Naive thymus-derived CD4-positive, alpha-beta T cell (primary cell): Measurements from ENCODE around the gene GINS2. TPM values are rescaled to one million over a fixed set of nuclear protein-coding genes. Genes with fewer than 3 reads are reported as not detected.

Experiments
- ATAC-seq: fragments of 150-1000 bp; cut with Tn5 transposase; 2 replicates; pipeline ENCODE4 v1.10.0; 2021; ENCODE audit warnings: mild to moderate bottlenecking, moderate library complexity
- CTCF ChIA-PET: fragments of 350-600 bp; sonication (Branson Sonifier 250); formaldehyde crosslinking; loops from one replicate; lab custom pipeline; 2021; ENCODE audit warnings: antibody characterized with exemption; lab: Charles Lee
- POLR2A ChIA-PET: fragments of 350-600 bp; sonication (Branson Sonifier 250); formaldehyde crosslinking; loops from one replicate; lab custom pipeline; 2021; ENCODE audit warnings: antibody characterized with exemption, inconsistent platforms; lab: Charles Lee
- DNase-seq, 9 donors: peaks; one replicate each; pipeline versions ENCODE4 v3.0.0 to v3.0.0-alpha.2; 2020 to 2022; ENCODE audit warnings: mixed read lengths in 1 of 9
- H3K27ac ChIP-seq: one replicate; pipeline ENCODE4 v1.7.0; 2013; ENCODE audit warnings: mild to moderate bottlenecking, low read depth, low read length, moderate library complexity
- H3K27me3 ChIP-seq, 2 donors: one replicate each; pipeline ENCODE4 v1.7.0; 2013; ENCODE audit warnings: low read length in 2 of 2, mild to moderate bottlenecking in 2 of 2, moderate library complexity in 2 of 2; ENCODE audit not compliant: control insufficient read depth in 2 of 2, insufficient read depth in 2 of 2
- H3K36me3 ChIP-seq, 3 experiments: 1 replicate in 2 of 3; 2 replicates in 1 of 3; pipeline ENCODE4 v1.7.0; 2013; ENCODE audit warnings: low read length in 3 of 3, mild to moderate bottlenecking in 3 of 3, moderate library complexity in 1 of 3; ENCODE audit not compliant: insufficient read depth in 3 of 3, control insufficient read depth in 2 of 3
- H3K4me1 ChIP-seq, 2 donors: one replicate each; pipeline ENCODE4 v1.7.0; 2013; ENCODE audit warnings: low read length in 2 of 2, mild to moderate bottlenecking in 2 of 2, moderate library complexity in 1 of 2; ENCODE audit not compliant: control insufficient read depth in 2 of 2, insufficient read depth in 2 of 2
- H3K4me3 ChIP-seq: 2 replicates; pipeline ENCODE4 v1.7.0; 2013; ENCODE audit warnings: mild to moderate bottlenecking, low read length
- H3K9me3 ChIP-seq, 3 experiments: 1 replicate in 2 of 3; 2 replicates in 1 of 3; pipeline ENCODE4 v1.7.0; 2013; ENCODE audit warnings: low read length in 3 of 3; ENCODE audit not compliant: control insufficient read depth in 2 of 3
- H3K27ac Mint-ChIP-seq, 9 donors: one replicate each; pipeline ENCODE4 v1.8.0; 2020 to 2022; ENCODE audit warnings: mixed read lengths in 9 of 9, mild to moderate bottlenecking in 8 of 9, moderate library complexity in 5 of 9, inconsistent platforms in 2 of 9
- H3K27me3 Mint-ChIP-seq, 5 donors: one replicate each; pipeline ENCODE4 v1.8.0; 2021 to 2022; ENCODE audit warnings: mixed read lengths in 5 of 5, mild to moderate bottlenecking in 1 of 5
- H3K36me3 Mint-ChIP-seq, 5 donors: one replicate each; pipeline ENCODE4 v1.8.0; 2020 to 2022; ENCODE audit warnings: mixed read lengths in 5 of 5, mild to moderate bottlenecking in 3 of 5, inconsistent platforms in 1 of 5
- H3K4me1 Mint-ChIP-seq, 7 donors: one replicate each; pipeline ENCODE4 v1.8.0; 2020 to 2022; ENCODE audit warnings: mixed read lengths in 7 of 7, mild to moderate bottlenecking in 3 of 7, inconsistent platforms in 1 of 7
- H3K4me3 Mint-ChIP-seq, 10 donors: one replicate each; pipeline ENCODE4 v1.8.0; 2020 to 2022; ENCODE audit warnings: mild to moderate bottlenecking in 10 of 10, mixed read lengths in 10 of 10, moderate library complexity in 6 of 10, inconsistent platforms in 2 of 10
- H3K9me3 Mint-ChIP-seq, 11 donors: one replicate each; pipeline ENCODE4 v1.8.0; 2020 to 2022; ENCODE audit warnings: mixed read lengths in 11 of 11, mild to moderate bottlenecking in 4 of 11, inconsistent platforms in 1 of 11, moderate library complexity in 1 of 11
- intact Hi-C, 2 donors: fragments of 100-400 bp; cut with micrococcal nuclease; formaldehyde crosslinking; loops; one replicate each; pipeline ENCODE4 v1.15.1; 2023
- polyA plus RNA-seq, 2 donors: library from polyadenylated mRNA; unstranded; fragments of 300-500 nt; fragmentation: Illumina TruSeq; gene quantifications; one replicate each; pipeline ENCODE4 v1.2.3, GENCODE V29; 2021
- total RNA-seq, 6 experiments: library from RNA in 5 of 6; stranded (reverse) in 5 of 6; gene quantifications; 1 replicate in 5 of 6; 2 replicates in 1 of 6; pipeline ENCODE4 v1.2.3 and lab custom pipeline; 2021 to 2026

The GINS2 gene
- total RNA-seq (10 to 100 TPM in 1 of 5 experiments, 1 to 10 TPM in 4; 1.0 to 43.6 (median 1.9) TPM), polyA plus RNA-seq (1 to 10 TPM; 1.3 to 2.1 TPM), total RNA-seq (lab: John Stamatoyannopoulos, UW) (1.3 reads per million, percentile 2 among the genes with 10 or more reads in this experiment)

DNA sequence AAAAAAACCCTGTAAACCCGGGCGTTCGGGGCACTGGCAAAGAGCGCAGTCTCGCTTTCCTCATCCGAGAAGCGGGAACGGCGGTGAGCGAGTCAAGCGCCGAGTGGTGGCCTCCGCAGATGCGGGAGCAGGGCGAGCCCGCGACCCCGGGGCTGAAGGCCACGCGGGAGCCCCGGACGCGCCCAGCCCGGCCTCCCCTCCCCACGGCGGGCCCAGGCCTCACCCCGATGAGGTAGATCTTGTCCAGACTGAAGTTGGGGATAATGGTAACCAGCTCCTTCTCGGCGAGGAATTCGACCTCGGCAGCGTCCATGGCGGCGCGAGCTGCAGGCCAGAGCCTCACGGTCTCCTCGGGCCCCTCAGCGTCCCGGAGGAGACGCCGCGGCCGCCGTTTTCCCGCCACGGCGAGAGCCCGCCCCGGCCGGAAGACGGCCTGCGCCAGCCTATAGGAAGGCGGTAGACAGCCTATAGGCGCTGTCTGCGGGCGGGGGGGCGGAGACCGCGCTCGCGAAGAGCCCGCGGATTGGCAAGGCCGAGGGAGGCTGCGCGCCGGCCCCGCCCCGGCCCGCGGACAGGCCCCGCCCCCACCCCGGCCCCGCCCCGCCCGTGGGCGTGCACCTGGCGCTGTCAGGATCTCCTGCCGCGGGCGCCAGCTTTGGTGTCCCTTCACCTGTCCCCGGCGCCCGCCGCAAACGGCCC is at the start of gene GINS2:
TSS of gene GINS2 (minus strand) at position 369 of the 699 bp plus-strand sequence. CDS start at position 313, 56 bp downstream.
- Mint-ChIP-seq H3K9me3 (no peaks in the 10 kb centered on the region), H3K27me3 (peaks cover 0 to 8% (median 6%) of the 10 kb centered on the region in 5 donors), H3K36me3 (no peaks in the 10 kb centered on the region), H3K4me3 (peak within 1 kb of the TSS; percentile 64 to 85 (median 76)), H3K27ac (peak within 1 kb of the TSS in 3 of 9 donors; percentile 46 to 63 (median 56)), H3K4me1 (peaks cover under 1 to 21% (median 7%) of the 10 kb centered on the region in 7 donors)
- intact Hi-C loops, result loop anchor here (1.0 to 5.0 kb wide), 8 partner anchors 47 to 381 kb away; partner anchors contain the start of genes COX4I1 (in 2 of the 2), EMC8 (in 2 of the 2) and GSE1 (in 1 of the 2)
- no peaks in the 10 kb centered on the region for H3K27me3 ChIP-seq
- ChIA-PET POLR2A (no interaction called here), CTCF (interaction anchor here (1.0 kb wide), 1 partner anchor 115 kb away, joined by 3 read pairs; no protein-coding TSS in a partner anchor)
- H3K4me1 ChIP-seq, result peaks cover 5% of the 10 kb centered on the region in 2 donors
- peak within 1 kb of the TSS; percentile 69 for H3K4me3 ChIP-seq
- DNase-seq (peak; percentile 77 to 90 (median 89)), ATAC-seq (peak; percentile 100)
- H3K9me3 ChIP-seq, result no peaks in the 10 kb centered on the region
- peak within 1 kb of the TSS; percentile 51 for H3K27ac ChIP-seq
- no peaks in the 10 kb centered on the region for H3K36me3 ChIP-seq

DNA sequence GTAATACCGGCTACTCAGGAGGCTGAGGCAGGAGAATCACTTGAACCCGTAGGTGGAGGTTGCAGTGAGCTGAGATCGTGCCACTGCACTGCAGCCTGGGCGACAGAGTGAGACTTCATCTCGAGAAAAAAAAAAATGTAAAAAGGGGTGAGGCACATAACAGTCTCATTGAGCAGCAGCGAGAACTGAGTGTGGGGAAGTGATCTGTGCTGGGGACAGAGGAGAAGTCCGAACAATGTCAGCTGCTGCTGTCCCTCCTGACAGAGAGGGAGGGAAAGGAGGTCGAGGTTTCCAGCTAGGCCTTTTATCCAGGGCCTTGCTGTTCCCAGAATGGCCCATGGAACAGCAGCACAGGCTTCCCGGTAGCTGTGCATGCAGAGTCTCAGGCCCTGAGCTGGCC is 48.2 kb upstream of the GINS2 start:
- no peaks in the 10 kb centered on the region for H3K9me3 Mint-ChIP-seq
- H3K36me3 ChIP-seq, result no peaks in the 10 kb centered on the region
- H3K4me3 Mint-ChIP-seq, result no peak overlapping the region
- no peak overlapping the region for H3K27ac ChIP-seq
- no peaks in the 10 kb centered on the region for H3K27me3 Mint-ChIP-seq
- H3K27me3 ChIP-seq, result no peaks in the 10 kb centered on the region
- ATAC-seq (no peak), DNase-seq (no peak)
- peaks cover 0 to 4% (median 0%) of the 10 kb centered on the region in 5 donors for H3K36me3 Mint-ChIP-seq
- intact Hi-C loops, result no loop called here
- H3K4me1 ChIP-seq, result peaks cover 15 to 27% of the 10 kb centered on the region in 2 donors
- peaks cover 9 to 36% (median 31%) of the 10 kb centered on the region in 7 donors for H3K4me1 Mint-ChIP-seq
- ChIA-PET POLR2A (no interaction called here), CTCF (no interaction called here)
- H3K4me3 ChIP-seq, result no peak overlapping the region
- H3K9me3 ChIP-seq, result no peaks in the 10 kb centered on the region
- peak overlapping the region in 1 of 9 donors; percentile 51 for H3K27ac Mint-ChIP-seq

DNA sequence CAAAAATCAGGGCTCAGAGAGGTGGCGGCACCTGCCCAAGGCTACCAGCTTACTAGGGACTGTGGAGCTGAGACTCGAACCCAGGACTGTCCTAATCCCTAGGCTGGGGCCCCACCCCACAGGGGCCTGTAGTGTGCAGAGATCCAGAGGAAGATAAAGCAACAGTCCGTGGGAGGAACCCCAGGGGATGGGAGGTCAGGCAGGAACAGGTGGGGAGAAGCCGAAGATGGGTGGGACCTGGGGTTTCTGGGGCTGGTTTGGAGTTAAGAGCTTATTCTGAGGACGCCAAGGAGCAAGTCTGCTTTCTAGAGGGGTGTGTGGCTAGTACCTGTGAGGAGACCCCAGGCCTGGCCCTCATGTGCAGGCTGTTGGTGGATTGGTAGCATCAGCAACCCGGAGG is 47.2 kb upstream of the GINS2 start:
- H3K9me3 Mint-ChIP-seq, result no peaks in the 10 kb centered on the region
- ChIA-PET POLR2A (no interaction called here), CTCF (no interaction called here)

GRCh38 chr16:85735225-85735635 is 46.5 kb upstream of the GINS2 start:
- intact Hi-C loops, result loop anchor here in 1 of 2 donors (1.0 to 2.0 kb wide), 3 partner anchors 17 to 64 kb away; partner anchors contain the start of genes COX4I1 and EMC8

More for the DNA sequence above, 47.2 kb upstream of the GINS2 start:
- H3K27ac Mint-ChIP-seq, result peak overlapping the region in 8 of 9 donors; percentile 15 to 92 (median 86)
- peaks cover 0 to 4% (median 0%) of the 10 kb centered on the region in 5 donors for H3K36me3 Mint-ChIP-seq
- Histone ChIP-seq H3K27me3 (no peaks in the 10 kb centered on the region), H3K9me3 (no peaks in the 10 kb centered on the region), H3K4me3 (peak overlapping the region; percentile 61), H3K27ac (no peak overlapping the region), H3K36me3 (no peaks in the 10 kb centered on the region), H3K4me1 (peaks cover 15 to 27% of the 10 kb centered on the region in 2 donors)
- DNase-seq, result no peak
- peaks cover 9 to 38% (median 31%) of the 10 kb centered on the region in 7 donors for H3K4me1 Mint-ChIP-seq
- no peaks in the 10 kb centered on the region for H3K27me3 Mint-ChIP-seq
- H3K4me3 Mint-ChIP-seq, result peak overlapping the region in 9 of 10 donors; percentile 3 to 86 (median 82)
- intact Hi-C loops, result loop anchor here in 1 of 2 donors (1.0 to 2.0 kb wide), 3 partner anchors 18 to 63 kb away; partner anchors contain the start of genes COX4I1 and EMC8
- no peak for ATAC-seq

GRCh38 chr16:85734311-85735017 is 45.7 kb upstream of the GINS2 start:
- DNase-seq (no peak), ATAC-seq (no peak)
- Mint-ChIP-seq H3K4me1 (peaks cover 9 to 47% (median 33%) of the 10 kb centered on the region in 7 donors), H3K4me3 (peak overlapping the region in 9 of 10 donors; percentile 78 to 86 (median 84)), H3K27me3 (no peaks in the 10 kb centered on the region), H3K27ac (peak overlapping the region in 7 of 9 donors; percentile 63 to 92 (median 87)), H3K36me3 (peaks cover 0 to 4% (median 0%) of the 10 kb centered on the region in 5 donors), H3K9me3 (no peaks in the 10 kb centered on the region)
- intact Hi-C loops, result loop anchor here in 1 of 2 donors (1.0 to 2.0 kb wide), 3 partner anchors 16 to 64 kb away; partner anchors contain the start of genes COX4I1 and EMC8
- CTCF ChIA-PET, result no interaction called here
- H3K9me3 ChIP-seq, result no peaks in the 10 kb centered on the region
- H3K4me3 ChIP-seq, result peak overlapping the region; percentile 61
- no peaks in the 10 kb centered on the region for H3K36me3 ChIP-seq
- peak overlapping the region; percentile 58 for H3K27ac ChIP-seq
- peaks cover 15 to 27% of the 10 kb centered on the region in 2 donors for H3K4me1 ChIP-seq
- no peaks in the 10 kb centered on the region for H3K27me3 ChIP-seq
- POLR2A ChIA-PET, result interaction anchor here (1.0 kb wide), 1 partner anchor 286 kb away, joined by 4 read pairs; no protein-coding TSS in a partner anchor

More at GRCh38 chr16:85735225-85735635, 46.5 kb upstream of the GINS2 start:
- H3K27ac Mint-ChIP-seq, result peak overlapping the region; percentile 49 to 92 (median 86)
- CTCF ChIA-PET, result no interaction called here
- Histone ChIP-seq H3K4me3 (peak overlapping the region; percentile 61), H3K27me3 (no peaks in the 10 kb centered on the region), H3K4me1 (peaks cover 15 to 27% of the 10 kb centered on the region in 2 donors), H3K36me3 (no peaks in the 10 kb centered on the region), H3K27ac (peak overlapping the region; percentile 58), H3K9me3 (no peaks in the 10 kb centered on the region)
- H3K27me3 Mint-ChIP-seq, result no peaks in the 10 kb centered on the region
- ATAC-seq (peak; percentile 76), DNase-seq (peak in 7 of 9 donors; percentile 47 to 75 (median 66))
- H3K9me3 Mint-ChIP-seq, result no peaks in the 10 kb centered on the region
- peaks cover 9 to 40% (median 31%) of the 10 kb centered on the region in 7 donors for H3K4me1 Mint-ChIP-seq
- peak overlapping the region; percentile 30 to 86 (median 83) for H3K4me3 Mint-ChIP-seq
- POLR2A ChIA-PET, result interaction anchor here (0.6 to 1.0 kb wide), 2 partner anchors 24 to 287 kb away, joined by 3 to 4 read pairs; no protein-coding TSS in a partner anchor
- peaks cover 0 to 4% (median 0%) of the 10 kb centered on the region in 5 donors for H3K36me3 Mint-ChIP-seq

DNA sequence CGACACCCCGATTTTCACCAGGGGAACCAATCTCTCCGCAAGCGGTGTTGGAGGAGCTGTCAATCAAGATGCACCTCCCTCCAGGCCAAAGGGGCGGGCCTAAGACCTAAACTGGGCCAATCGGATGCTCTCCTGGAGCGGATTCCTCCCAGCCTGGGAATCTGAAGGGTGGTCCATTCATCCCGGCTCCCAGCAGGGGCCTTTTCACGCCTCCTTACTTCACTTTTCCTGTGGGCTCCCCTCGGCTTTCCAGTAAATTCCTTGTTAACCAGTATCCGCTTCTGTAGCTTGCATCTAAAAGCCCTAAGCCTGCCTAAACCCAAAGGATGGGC is 45.1 kb upstream of the GINS2 start:
- POLR2A ChIA-PET, result no interaction called here
- peak; percentile 46 for ATAC-seq
- Mint-ChIP-seq H3K9me3 (no peaks in the 10 kb centered on the region), H3K27me3 (no peaks in the 10 kb centered on the region), H3K4me3 (peak overlapping the region in 5 of 10 donors; percentile 78 to 86 (median 85)), H3K27ac (peak overlapping the region in 7 of 9 donors; percentile 40 to 91 (median 79)), H3K4me1 (peaks cover 9 to 48% (median 37%) of the 10 kb centered on the region in 7 donors), H3K36me3 (peaks cover 0 to 4% (median 0%) of the 10 kb centered on the region in 5 donors)
- Histone ChIP-seq H3K4me1 (peaks cover 15 to 27% of the 10 kb centered on the region in 2 donors), H3K9me3 (no peaks in the 10 kb centered on the region), H3K27ac (no peak overlapping the region), H3K36me3 (no peaks in the 10 kb centered on the region), H3K27me3 (no peaks in the 10 kb centered on the region), H3K4me3 (no peak overlapping the region)
- CTCF ChIA-PET, result no interaction called here
- intact Hi-C loops, result loop anchor here in 1 of 2 donors (2.0 kb wide), 1 partner anchor 65 kb away; the partner anchor contains the start of genes COX4I1 and EMC8
- DNase-seq, result no peak
